DND-41 (cell line): ENCODE results near the gene SUDS3.

Source experiments
- ATAC-seq: fragments of 200-7000 bp; cut with Tn5 transposase; 3 replicates; pipeline ENCODE4 v1.9.1; 2021; ENCODE audit warnings: low read depth; ENCODE audit not compliant: insufficient read depth
- DNase-seq: peaks from one replicate; pipeline ENCODE4 v3.0.0-alpha.2; 2020
- H2AFZ ChIP-seq: 2 replicates; pipeline ENCODE4 v1.6.0; 2012; ENCODE audit warnings: low read depth, low read length
- H3K27ac ChIP-seq: 2 replicates; pipeline ENCODE4 v1.5.1; 2012; ENCODE audit warnings: low read length, inconsistent platforms
- H3K27me3 ChIP-seq: fragments of 200-600 bp; sonication (generic); 2 replicates; pipeline ENCODE4 v1.6.0; 2012; ENCODE audit warnings: low read length, mild to moderate bottlenecking, inconsistent platforms; ENCODE audit not compliant: insufficient read depth, poor library complexity
- H3K36me3 ChIP-seq: 2 replicates; pipeline ENCODE4 v1.5.1; 2012; ENCODE audit warnings: low read length, inconsistent platforms; ENCODE audit not compliant: insufficient read depth
- H3K4me1 ChIP-seq: 2 replicates; pipeline ENCODE4 v1.5.1; 2012; ENCODE audit warnings: mild to moderate bottlenecking, low read length; ENCODE audit not compliant: insufficient read depth
- H3K4me2 ChIP-seq: 2 replicates; pipeline ENCODE4 v1.6.0; 2012; ENCODE audit warnings: mild to moderate bottlenecking, moderate library complexity, low read length, inconsistent platforms; ENCODE audit not compliant: insufficient read depth
- H3K4me3 ChIP-seq, 2 experiments: fragments of 200-600 bp in 1 of 2; shearing (Covaris generic) in 1 of 2; 2 replicates each; pipeline ENCODE4 v1.5.1; 2012 to 2016; ENCODE audit warnings: inconsistent platforms in 2 of 2, low read length in 2 of 2, mild to moderate bottlenecking in 2 of 2, low read depth in 1 of 2, moderate library complexity in 1 of 2
- H3K79me2 ChIP-seq: 2 replicates; pipeline ENCODE4 v1.6.0; 2012; ENCODE audit warnings: low read length, inconsistent platforms; ENCODE audit not compliant: insufficient read depth
- H3K9ac ChIP-seq: 2 replicates; pipeline ENCODE4 v1.6.0; 2012; ENCODE audit warnings: low read depth, mild to moderate bottlenecking, inconsistent platforms, low read length, moderate library complexity
- H3K9me3 ChIP-seq: 2 replicates; pipeline ENCODE4 v1.5.1; 2012; ENCODE audit warnings: low read length, moderate library complexity, mild to moderate bottlenecking, inconsistent platforms; ENCODE audit not compliant: insufficient read depth, severe bottlenecking
- H4K20me1 ChIP-seq: 2 replicates; pipeline ENCODE4 v1.6.0; 2012; ENCODE audit warnings: low read length; ENCODE audit not compliant: insufficient read depth
- CTCF ChIP-seq: IDR thresholded peaks from 2 replicates; pipeline ENCODE4 v1.5.1; 2012; ENCODE audit warnings: borderline replicate concordance, low read length, moderate library complexity, mild to moderate bottlenecking; ENCODE audit not compliant: poor library complexity, severe bottlenecking; ENCODE audit errors: extremely low read depth
- EZH2 ChIP-seq: IDR thresholded peaks from 3 replicates; pipeline ENCODE4 v1.6.1; 2012; ENCODE audit warnings: borderline replicate concordance, low read depth, mild to moderate bottlenecking, moderate library complexity, low read length, inconsistent platforms; ENCODE audit not compliant: severe bottlenecking

The SUDS3 gene

GRCh38 chr12:118328486-118329330 lies 47.6 kb upstream of the SUDS3 start:
- Histone ChIP-seq H3K9ac (no peak overlapping the region), H2AFZ (no peak overlapping the region), H3K27ac (no peak overlapping the region), H3K36me3 (no peaks in the 10 kb centered on the region), H3K79me2 (peaks cover 79% of the 10 kb centered on the region), H4K20me1 (peaks cover 26% of the 10 kb centered on the region; the same call in 1 of the 2 replicates), H3K4me2 (no peak overlapping the region), H3K9me3 (no peaks in the 10 kb centered on the region), H3K4me1 (no peaks in the 10 kb centered on the region), H3K4me3 (no peak overlapping the region), H3K27me3 (no peaks in the 10 kb centered on the region)
- no peak for TF ChIP-seq EZH2
- TF ChIP-seq CTCF, result no peak
- no peak for DNase-seq
- no peak for ATAC-seq

- no peak overlapping the region for H3K9ac ChIP-seq
- TF ChIP-seq CTCF, result no peak
- TF ChIP-seq EZH2, result no peak
- DNase-seq (no peak), ATAC-seq (no peak)
- no peaks in the 10 kb centered on the region; the same call in 1 of the 2 replicates for H3K36me3 ChIP-seq
- H3K27ac ChIP-seq, result no peak overlapping the region
- H3K4me2 ChIP-seq, result no peak overlapping the region
- peaks cover 81% of the 10 kb centered on the region for H3K79me2 ChIP-seq
- H2AFZ ChIP-seq, result no peak overlapping the region
- H3K4me1 ChIP-seq, result no peaks in the 10 kb centered on the region
- H3K9me3 ChIP-seq, result no peaks in the 10 kb centered on the region
- no peak overlapping the region for H3K4me3 ChIP-seq
- no peaks in the 10 kb centered on the region for H3K27me3 ChIP-seq
- H4K20me1 ChIP-seq, result peaks cover 22% of the 10 kb centered on the region; the same call in 1 of the 2 replicates
Observed at GRCh38 chr12:118330421-118331018, 45.8 kb upstream of the SUDS3 start.

- Histone ChIP-seq H3K79me2 (peaks cover 84% of the 10 kb centered on the region), H3K4me3 (no peak overlapping the region), H3K27me3 (no peaks in the 10 kb centered on the region), H3K4me1 (no peaks in the 10 kb centered on the region), H3K9ac (no peak overlapping the region), H4K20me1 (peaks cover 15% of the 10 kb centered on the region; the same call in 1 of the 2 replicates), H3K36me3 (no peaks in the 10 kb centered on the region; the same call in 1 of the 2 replicates), H3K27ac (no peak overlapping the region), H3K4me2 (no peak overlapping the region), H3K9me3 (no peaks in the 10 kb centered on the region), H2AFZ (no peak overlapping the region)
- ATAC-seq (no peak), DNase-seq (no peak)
- TF ChIP-seq CTCF (no peak), EZH2 (no peak)
Observed at GRCh38 chr12:118332511-118332910, 43.8 kb upstream of the SUDS3 start.
